WTC11 (cell line): ENCODE measurements around the gene MYLK4. TPM values are rescaled to one million over a fixed set of nuclear protein-coding genes. Genes with fewer than 3 reads are reported as not detected.

Source experiments
- ATAC-seq: fragments of 200-7000 bp; cut with Tn5 transposase; 2 replicates; pipeline ENCODE4 v1.10.0; 2021; ENCODE audit warnings: mild to moderate bottlenecking, moderate library complexity
- CTCF ChIA-PET: fragments of 300-600 bp; sonication (Branson Sonifier 250); formaldehyde crosslinking; loops from one replicate; lab custom pipeline; 2021; ENCODE audit warnings: antibody characterized with exemption; lab: Charles Lee
- POLR2A ChIA-PET: fragments of 350-600 bp; sonication (Branson Sonifier 250); formaldehyde crosslinking; loops from one replicate; lab custom pipeline; 2021; ENCODE audit warnings: antibody characterized with exemption; lab: Charles Lee
- DNase-seq: peaks from one replicate; pipeline ENCODE4 v3.0.0; 2021; ENCODE audit warnings: low spot score
- H3K27ac Mint-ChIP-seq: 2 replicates; pipeline ENCODE4 v1.8.0; 2021; ENCODE audit warnings: mixed read lengths
- H3K27me3 Mint-ChIP-seq: 2 replicates; pipeline ENCODE4 v1.8.0; 2021; ENCODE audit warnings: low read depth, mild to moderate bottlenecking, moderate library complexity, mixed read lengths
- H3K36me3 Mint-ChIP-seq: 2 replicates; pipeline ENCODE4 v1.8.0; 2021; ENCODE audit warnings: mixed read lengths
- H3K4me1 Mint-ChIP-seq: 2 replicates; pipeline ENCODE4 v1.8.0; 2022; ENCODE audit warnings: mixed read lengths
- H3K4me3 Mint-ChIP-seq: 2 replicates; pipeline ENCODE4 v1.8.0; 2021; ENCODE audit warnings: mild to moderate bottlenecking, moderate library complexity, mixed read lengths
- H3K9me3 Mint-ChIP-seq: 2 replicates; pipeline ENCODE4 v1.8.0; 2021; ENCODE audit warnings: mixed read lengths
- ATF3 ChIP-seq: sonication (generic); formaldehyde crosslinking; conservative IDR thresholded peaks from 2 replicates; pipeline ENCODE4 v1.8.1; 2022; ENCODE audit warnings: mild to moderate bottlenecking, missing genetic modification reagents
- CTCF ChIP-seq: fragments of 200-600 bp; IDR thresholded peaks from 2 replicates; pipeline ENCODE4 v1.8.0; 2022; ENCODE audit warnings: antibody characterized with exemption
- ETV6 ChIP-seq: sonication (generic); formaldehyde crosslinking; IDR thresholded peaks from 2 replicates; pipeline ENCODE4 v1.8.1; 2022; ENCODE audit warnings: mild to moderate bottlenecking, missing genetic modification reagents
- GRHL2 ChIP-seq: fragments of 250-450 bp; sonication (Bioruptor Pico); IDR thresholded peaks from 2 replicates; pipeline ENCODE4 v1.8.0; 2022; ENCODE audit warnings: mild to moderate bottlenecking, moderate library complexity; ENCODE audit not compliant: insufficient replicate concordance, severe bottlenecking
- KAT7 ChIP-seq: sonication (generic); formaldehyde crosslinking; IDR thresholded peaks from 2 replicates; pipeline ENCODE4 v1.8.1; 2023; ENCODE audit warnings: missing genetic modification reagents, mild to moderate bottlenecking, borderline replicate concordance
- NFYB ChIP-seq: sonication (generic); formaldehyde crosslinking; conservative IDR thresholded peaks from 2 replicates; pipeline ENCODE4 v1.8.0; 2022; ENCODE audit warnings: low read depth, missing genetic modification reagents
- SMAD4 ChIP-seq: sonication (generic); formaldehyde crosslinking; IDR thresholded peaks from 2 replicates; pipeline ENCODE4 v1.8.0; 2022; ENCODE audit warnings: mild to moderate bottlenecking, missing genetic modification reagents
- TEAD4 ChIP-seq: sonication (generic); formaldehyde crosslinking; IDR thresholded peaks from 2 replicates; pipeline ENCODE4 v1.8.0; 2022; ENCODE audit warnings: mild to moderate bottlenecking, missing genetic modification reagents
- ZNF138 ChIP-seq: sonication (generic); formaldehyde crosslinking; conservative IDR thresholded peaks from 2 replicates; pipeline ENCODE4 v1.8.1; 2022; ENCODE audit warnings: mild to moderate bottlenecking, moderate library complexity, missing genetic modification reagents
- ZNF281 ChIP-seq: sonication (generic); formaldehyde crosslinking; IDR thresholded peaks from 2 replicates; pipeline ENCODE4 v1.8.0; 2023; ENCODE audit warnings: mild to moderate bottlenecking, missing genetic modification reagents
- ZNF532 ChIP-seq: fragments of 250-450 bp; sonication (Bioruptor Pico); IDR thresholded peaks from 2 replicates; pipeline ENCODE4 v1.9.0; 2021; ENCODE audit warnings: mild to moderate bottlenecking, borderline replicate concordance
- total RNA-seq: library from RNA; stranded (reverse); gene quantifications from 3 replicates; pipeline ENCODE4 v1.2.3, GENCODE V29; 2021

MYLK4 gene
- total RNA-seq, 1 experiment from 2014 or later: 0.13 TPM

GRCh38 chr6:2684766-2685754 lies 65.7 kb downstream of the MYLK4 start (continued):
- TF ChIP-seq NFYB (CRISPR knock-in tag) (no peak), KAT7 (CRISPR knock-in tag) (no peak)
- TF ChIP-seq, all 79 proteins: peak for 0

GRCh38 chr6:2684103-2684749 lies 66.5 kb downstream of the MYLK4 start:
- TF ChIP-seq ZNF281 (CRISPR knock-in tag) (no peak), ZNF532 (CRISPR knock-in tag) (no peak), TEAD4 (CRISPR knock-in tag) (no peak), CTCF (no peak), GRHL2 (no peak), SMAD4 (CRISPR knock-in tag) (no peak), ETV6 (no peak)
- Mint-ChIP-seq H3K27me3 (no peaks in the 10 kb centered on the region), H3K9me3 (no peaks in the 10 kb centered on the region), H3K27ac (no peak overlapping the region), H3K36me3 (no peaks in the 10 kb centered on the region), H3K4me3 (no peak overlapping the region), H3K4me1 (no peaks in the 10 kb centered on the region)
- no peak for ATAC-seq
- ChIA-PET POLR2A (no interaction called here), CTCF (no interaction called here)
- no peak for DNase-seq

- Mint-ChIP-seq H3K27ac (no peak overlapping the region), H3K4me3 (no peak overlapping the region), H3K9me3 (no peaks in the 10 kb centered on the region), H3K4me1 (no peaks in the 10 kb centered on the region), H3K27me3 (no peaks in the 10 kb centered on the region), H3K36me3 (no peaks in the 10 kb centered on the region)
- POLR2A ChIA-PET: no interaction called here
- ATAC-seq (no peak), DNase-seq (no peak)
- TF ChIP-seq ZNF138 (CRISPR knock-in tag) (no peak), ZNF281 (CRISPR knock-in tag) (no peak), TEAD4 (CRISPR knock-in tag) (no peak), ATF3 (CRISPR knock-in tag) (no peak)
- CTCF ChIA-PET: no interaction called here
These were observed 70.3 kb downstream of the MYLK4 start for GRCh38 chr6:2680264-2680922.
